ENCODE measurements around the gene SARDH.

- no peak for TF ChIP-seq EZH2phosphoT487 (IDR thresholded peaks at IDR 0.05; ENCODE audit: low read length)
- no peak for TF ChIP-seq CTCF (IDR thresholded peaks at IDR 0.05; ENCODE audit: low read length)
- no peak for TF ChIP-seq EZH2 (optimal IDR thresholded peaks at IDR 0.05; ENCODE audit: low read depth, low read length)
Observed at GRCh38 chr9:133680976-133681657, 57.0 kb downstream of the SARDH start.
